ENCODE results near the gene LUZP2. TPM values are rescaled to one million over a fixed set of nuclear protein-coding genes. Genes with fewer than 3 reads are reported as not detected.

LUZP2 gene
- total RNA-seq, 2 donors from 2014 or later = 2.0 to 2.4 TPM

DNA sequence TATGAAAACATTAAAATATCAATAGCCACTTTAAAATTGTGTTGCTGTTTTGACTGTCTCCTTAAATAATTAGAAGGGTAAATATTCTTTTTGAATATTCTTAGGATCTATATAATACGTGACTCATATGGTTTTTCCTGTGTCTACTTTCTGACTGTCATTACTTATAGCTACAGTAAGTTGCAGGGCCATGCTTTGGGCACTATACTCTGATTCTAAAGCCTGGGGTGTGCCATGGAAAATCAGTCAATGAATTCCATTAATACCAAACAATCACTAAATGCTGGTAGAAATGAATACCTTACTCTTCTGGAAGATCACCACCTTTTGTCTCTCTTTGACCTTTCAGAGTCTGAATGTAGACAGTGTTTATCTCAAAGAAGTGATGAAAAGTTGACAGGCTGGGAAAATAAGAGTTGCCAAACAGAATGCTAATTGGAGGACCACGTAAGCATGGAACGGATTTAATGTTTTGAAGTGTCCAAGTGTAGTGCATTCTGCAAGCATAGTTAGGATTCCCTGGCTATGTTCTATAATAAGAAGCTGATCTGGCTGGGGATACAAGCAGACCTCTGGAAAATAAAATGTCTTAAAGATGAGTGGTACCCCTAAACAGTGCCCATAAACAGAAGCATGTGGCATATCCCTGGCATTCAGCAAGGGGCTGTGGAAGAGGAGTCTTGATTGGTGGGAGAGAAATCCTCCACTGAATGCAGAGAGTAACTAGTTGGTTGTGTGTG is 16.8 kb downstream of the LUZP2 start:
- 95% methylated on average over 2 to 3 of the region's 3 CpGs for WGBS, 2 experiments (ENCODE audit: insufficient coverage in 1 of 2, insufficient read length in 1 of 2)
- no peak for DNase-seq
- Histone ChIP-seq H3K4me1 (ENCODE audit: control insufficient read depth, insufficient read depth, low read length) (no peaks in the 10 kb centered on the region), H3K27ac (ENCODE audit: low read depth, low read length) (peak overlapping the region; percentile 36), H3K27me3 (ENCODE audit: control insufficient read depth, insufficient read depth, low read length, poor library complexity, severe bottlenecking) (no peaks in the 10 kb centered on the region), H3K9ac (ENCODE audit: extremely low read depth, low read length, poor library complexity, severe bottlenecking) (no peak overlapping the region), H3K9me3 (ENCODE audit: control insufficient read depth, low read length) (no peaks in the 10 kb centered on the region), H3K36me3 (ENCODE audit: control insufficient read depth, insufficient read depth, low read length) (no peaks in the 10 kb centered on the region), H3K4me3 (ENCODE audit: low read length) (no peak overlapping the region)
- Mint-ChIP-seq H3K4me1 (no peaks in the 10 kb centered on the region), H3K4me3 (no peak overlapping the region), H3K36me3 (ENCODE audit: low read depth) (no peaks in the 10 kb centered on the region), H3K9me3 (no peaks in the 10 kb centered on the region), H3K27me3 (ENCODE audit: insufficient read depth) (no peaks in the 10 kb centered on the region), H3K27ac (no peak overlapping the region)
- TF ChIP-seq, protein P1, sequence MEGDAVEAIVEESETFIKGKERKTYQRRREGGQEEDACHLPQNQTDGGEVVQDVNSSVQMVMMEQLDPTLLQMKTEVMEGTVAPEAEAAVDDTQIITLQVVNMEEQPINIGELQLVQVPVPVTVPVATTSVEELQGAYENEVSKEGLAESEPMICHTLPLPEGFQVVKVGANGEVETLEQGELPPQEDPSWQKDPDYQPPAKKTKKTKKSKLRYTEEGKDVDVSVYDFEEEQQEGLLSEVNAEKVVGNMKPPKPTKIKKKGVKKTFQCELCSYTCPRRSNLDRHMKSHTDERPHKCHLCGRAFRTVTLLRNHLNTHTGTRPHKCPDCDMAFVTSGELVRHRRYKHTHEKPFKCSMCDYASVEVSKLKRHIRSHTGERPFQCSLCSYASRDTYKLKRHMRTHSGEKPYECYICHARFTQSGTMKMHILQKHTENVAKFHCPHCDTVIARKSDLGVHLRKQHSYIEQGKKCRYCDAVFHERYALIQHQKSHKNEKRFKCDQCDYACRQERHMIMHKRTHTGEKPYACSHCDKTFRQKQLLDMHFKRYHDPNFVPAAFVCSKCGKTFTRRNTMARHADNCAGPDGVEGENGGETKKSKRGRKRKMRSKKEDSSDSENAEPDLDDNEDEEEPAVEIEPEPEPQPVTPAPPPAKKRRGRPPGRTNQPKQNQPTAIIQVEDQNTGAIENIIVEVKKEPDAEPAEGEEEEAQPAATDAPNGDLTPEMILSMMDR (conservative IDR thresholded peaks at IDR 0.05) = no peak

DNA sequence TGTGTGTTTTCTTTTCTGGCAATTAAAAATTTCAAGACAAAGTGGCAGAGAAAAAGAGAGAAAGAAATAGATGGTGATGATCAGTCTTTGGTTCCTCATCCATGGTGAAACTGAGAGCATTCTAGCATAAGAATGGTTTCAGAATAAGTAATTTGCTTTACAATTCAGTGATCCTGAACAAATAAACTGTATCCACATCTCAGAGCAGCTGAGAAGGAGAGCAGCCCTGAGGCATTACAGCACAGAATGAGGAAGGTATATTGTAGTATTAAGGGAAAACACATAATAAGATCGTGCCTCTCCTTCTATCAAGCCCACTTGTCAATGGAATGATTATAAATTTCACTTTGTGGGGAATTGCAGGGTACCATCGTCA is 17.4 kb downstream of the LUZP2 start:
- Histone ChIP-seq H3K4me1 (ENCODE audit: control insufficient read depth, insufficient read depth, low read length) (no peaks in the 10 kb centered on the region), H3K9me3 (ENCODE audit: control insufficient read depth, low read length) (no peaks in the 10 kb centered on the region), H3K27me3 (ENCODE audit: control insufficient read depth, insufficient read depth, low read length, poor library complexity, severe bottlenecking) (no peaks in the 10 kb centered on the region), H3K27ac (ENCODE audit: low read depth, low read length) (peak overlapping the region; percentile 36), H3K36me3 (ENCODE audit: control insufficient read depth, insufficient read depth, low read length) (no peaks in the 10 kb centered on the region), H3K9ac (ENCODE audit: extremely low read depth, low read length, poor library complexity, severe bottlenecking) (no peak overlapping the region), H3K4me3 (ENCODE audit: low read length) (no peak overlapping the region)
- no peaks in the 10 kb centered on the region for H3K4me1 Mint-ChIP-seq
- TF ChIP-seq, protein P1 (conservative IDR thresholded peaks at IDR 0.05) = no peak
- H3K9me3 Mint-ChIP-seq = no peaks in the 10 kb centered on the region
- no peaks in the 10 kb centered on the region for H3K36me3 Mint-ChIP-seq (ENCODE audit: low read depth)
- no peaks in the 10 kb centered on the region for H3K27me3 Mint-ChIP-seq (ENCODE audit: insufficient read depth)
- 89 to 100% methylated on average over 1 of the region's 2 CpGs for WGBS, 2 experiments (ENCODE audit: insufficient coverage in 1 of 2, insufficient read length in 1 of 2)
- H3K27ac Mint-ChIP-seq = no peak overlapping the region
- DNase-seq = no peak
- no peak overlapping the region for H3K4me3 Mint-ChIP-seq

DNA sequence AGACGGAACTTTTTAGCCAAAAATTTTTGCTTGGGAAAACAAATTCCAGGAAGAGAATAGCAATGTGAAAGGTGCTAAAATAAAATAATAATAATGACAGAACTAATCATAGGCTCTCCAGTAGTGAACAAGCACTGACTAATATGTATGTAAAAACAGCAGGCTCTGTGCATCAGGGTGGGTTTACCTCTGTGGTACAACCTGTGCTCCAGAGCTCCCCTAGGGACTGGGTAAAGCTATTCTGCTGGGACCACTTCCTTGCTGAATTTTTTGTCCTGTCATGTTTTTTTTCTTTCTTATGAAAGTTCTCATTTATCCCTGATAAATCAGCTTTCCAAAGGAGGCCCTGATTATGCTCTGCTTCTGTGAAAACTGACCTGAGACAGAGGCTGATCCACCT is 18.8 kb downstream of the LUZP2 start:
- peak; percentile 49 for DNase-seq
- Histone ChIP-seq H3K9me3 (ENCODE audit: control insufficient read depth, low read length) (no peaks in the 10 kb centered on the region), H3K27ac (ENCODE audit: low read depth, low read length) (no peak overlapping the region), H3K27me3 (ENCODE audit: control insufficient read depth, insufficient read depth, low read length, poor library complexity, severe bottlenecking) (no peaks in the 10 kb centered on the region), H3K4me3 (ENCODE audit: low read length) (no peak overlapping the region), H3K36me3 (ENCODE audit: control insufficient read depth, insufficient read depth, low read length) (no peaks in the 10 kb centered on the region), H3K9ac (ENCODE audit: extremely low read depth, low read length, poor library complexity, severe bottlenecking) (no peak overlapping the region), H3K4me1 (ENCODE audit: control insufficient read depth, insufficient read depth, low read length) (no peaks in the 10 kb centered on the region)
- Mint-ChIP-seq H3K27me3 (ENCODE audit: insufficient read depth) (no peaks in the 10 kb centered on the region), H3K4me1 (no peaks in the 10 kb centered on the region), H3K36me3 (ENCODE audit: low read depth) (no peaks in the 10 kb centered on the region), H3K9me3 (no peaks in the 10 kb centered on the region), H3K4me3 (no peak overlapping the region), H3K27ac (no peak overlapping the region)
- WGBS, 2 experiments (ENCODE audit: insufficient coverage in 1 of 2, insufficient read length in 1 of 2) = 95 to 100% methylated on average over 1 of the region's 1 CpG
- TF ChIP-seq, protein P1 (conservative IDR thresholded peaks at IDR 0.05) = peak; percentile 67

Data from endodermal cell (in vitro differentiated cells).